Retinal pigment epithelial cell (primary cell): ENCODE data around the gene FRZB.

Source experiments
- DNase-seq: peaks from one replicate; pipeline ENCODE4 v3.0.0-alpha.2; 2010; ENCODE audit warnings: low read depth
- H3K4me3 ChIP-seq: 2 replicates; pipeline ENCODE4 v1.5.1; 2011; ENCODE audit warnings: mild to moderate bottlenecking, low read length, control low read depth, moderate library complexity
- CTCF ChIP-seq: conservative IDR thresholded peaks from 2 replicates; pipeline ENCODE4 v1.5.1; 2011; ENCODE audit warnings: low read depth, low read length, control low read depth, inconsistent platforms

FRZB gene

GRCh38 chr2:182910965-182911364, 44.5 kb upstream of the FRZB start:
- no peak for DNase-seq
- no peak for TF ChIP-seq CTCF
- H3K4me3 ChIP-seq = no peak overlapping the region

GRCh38 chr2:182907081-182907830, 40.8 kb upstream of the FRZB start:
- no peak for TF ChIP-seq CTCF
- H3K4me3 ChIP-seq = no peak overlapping the region
- DNase-seq = no peak

GRCh38 chr2:182906454-182906853, 40.0 kb upstream of the FRZB start:
- TF ChIP-seq CTCF = no peak
- DNase-seq = no peak

GRCh38 chr2:182904844-182905243, 38.4 kb upstream of the FRZB start:
- no peak for TF ChIP-seq CTCF
- H3K4me3 ChIP-seq = no peak overlapping the region
- DNase-seq = no peak

More at GRCh38 chr2:182906454-182906853, 40.0 kb upstream of the FRZB start:
- no peak overlapping the region for H3K4me3 ChIP-seq

- no peak for DNase-seq
- no peak overlapping the region for H3K4me3 ChIP-seq
- no peak for TF ChIP-seq CTCF
Observed at GRCh38 chr2:182903566-182903965, 37.1 kb upstream of the FRZB start.

GRCh38 chr2:182901748-182902147, 35.3 kb upstream of the FRZB start:
- no peak for TF ChIP-seq CTCF
- DNase-seq = no peak
- no peak overlapping the region for H3K4me3 ChIP-seq

- TF ChIP-seq CTCF = no peak
- no peak overlapping the region for H3K4me3 ChIP-seq
- no peak for DNase-seq
Observed at GRCh38 chr2:182898718-182899117, 32.3 kb upstream of the FRZB start.
